Sciatic nerve (tissue), 2 donors: ENCODE results near the gene TOMM22. TPM values are rescaled to one million over a fixed set of nuclear protein-coding genes. Genes with fewer than 3 reads are reported as not detected.

Experiments used
- ATAC-seq: fragments of 200-7000 bp; cut with Tn5 transposase; one replicate; pipeline ENCODE4 v1.9.1; 2020; ENCODE audit warnings: mild to moderate bottlenecking, moderate library complexity
- DNase-seq: peaks from one replicate; pipeline ENCODE4 v3.0.0-alpha.2; 2020; ENCODE audit warnings: low spot score
- intact Hi-C: fragments of 100-400 bp; cut with DNase I; formaldehyde crosslinking; loops from one replicate; pipeline ENCODE4 v1.14.2; 2022
- total RNA-seq: library from RNA; stranded (reverse); fragmentation: NEBNext Ultra II Directional; extraction: Animal tissue kit (Norgen Biotek cat#: 25700); gene quantifications from one replicate; pipeline ENCODE4 v1.2.1, GENCODE V29; 2021
- donor health status: DM: no; HTN: no; CAD: no.
- donor health status: DM: no; HTN: no; CAD: no.

Gene TOMM22
- total RNA-seq, 1 donor from 2014 or later = 35.3 TPM

GRCh38 chr22:38729946-38730345 lies 48.2 kb downstream of the TOMM22 start:
- intact Hi-C loops = no loop called here
- ATAC-seq (no peak), DNase-seq (no peak)

GRCh38 chr22:38730411-38730871 lies 48.7 kb downstream of the TOMM22 start:
- intact Hi-C loops = no loop called here

GRCh38 chr22:38731703-38732161 lies 50.0 kb downstream of the TOMM22 start:
- intact Hi-C loops = no loop called here
- DNase-seq = no peak

More at GRCh38 chr22:38730411-38730871, 48.7 kb downstream of the TOMM22 start:
- no peak for ATAC-seq
- no peak for DNase-seq

GRCh38 chr22:38732251-38732815 lies 50.6 kb downstream of the TOMM22 start:
- peak; percentile 3 for ATAC-seq
- intact Hi-C loops = no loop called here
- DNase-seq = no peak

More at GRCh38 chr22:38731703-38732161, 50.0 kb downstream of the TOMM22 start:
- no peak for ATAC-seq

GRCh38 chr22:38733329-38733723 lies 51.6 kb downstream of the TOMM22 start:
- ATAC-seq (peak; percentile 69), DNase-seq (no peak)
- intact Hi-C loops = no loop called here

- intact Hi-C loops = no loop called here
- peak; percentile 65 for ATAC-seq
- no peak for DNase-seq
Observed at GRCh38 chr22:38733724-38734381, 52.1 kb downstream of the TOMM22 start.

GRCh38 chr22:38734421-38735100 lies 52.8 kb downstream of the TOMM22 start:
- DNase-seq (no peak), ATAC-seq (no peak)
- intact Hi-C loops = no loop called here

Other genes with a start within 250 kb of the TOMM22 start
- gene KCNJ4, start 226.8 kb upstream of the TOMM22 start, total RNA-seq = 0.71 TPM
- gene KDELR3, start 213.9 kb upstream of the TOMM22 start, total RNA-seq = 15.4 TPM
- gene DDX17, start 175.6 kb upstream of the TOMM22 start, total RNA-seq = 742 TPM
- 4.7 TPM for gene DMC1, start 111.8 kb upstream of the TOMM22 start, total RNA-seq
- gene FAM227A, start 25.6 kb upstream of the TOMM22 start, total RNA-seq = 2.9 TPM
- gene CBY1, start 25.3 kb upstream of the TOMM22 start, total RNA-seq = 31.4 TPM
- gene JOSD1, start 19.0 kb downstream of the TOMM22 start, total RNA-seq = 54.6 TPM
- gene GTPBP1, start 24.0 kb downstream of the TOMM22 start, total RNA-seq = 55.5 TPM
- gene SUN2, start 74.0 kb downstream of the TOMM22 start, total RNA-seq = 207 TPM
- gene DNAL4, start 112.2 kb downstream of the TOMM22 start, total RNA-seq = 11.1 TPM
- gene NPTXR, start 162.1 kb downstream of the TOMM22 start, total RNA-seq = 6.9 TPM
- 83.5 TPM for gene CBX6, start 190.3 kb downstream of the TOMM22 start, total RNA-seq